DND-41 (cell line): ENCODE results near the gene TXN.

ENCODE experiments used
- CTCF ChIP-seq: IDR thresholded peaks from 2 replicates; pipeline ENCODE4 v1.5.1; 2012; ENCODE audit warnings: borderline replicate concordance, low read length, moderate library complexity, mild to moderate bottlenecking; ENCODE audit not compliant: poor library complexity, severe bottlenecking; ENCODE audit errors: extremely low read depth
- EZH2 ChIP-seq: IDR thresholded peaks from 3 replicates; pipeline ENCODE4 v1.6.1; 2012; ENCODE audit warnings: borderline replicate concordance, low read depth, mild to moderate bottlenecking, moderate library complexity, low read length, inconsistent platforms; ENCODE audit not compliant: severe bottlenecking

GRCh38 chr9:110228321-110228720 lies 28.0 kb downstream of the TXN start:
- TF ChIP-seq CTCF = no peak
- no peak for TF ChIP-seq EZH2
